Measurements from ENCODE around the gene DYNC1LI2. TPM values are rescaled to one million over a fixed set of nuclear protein-coding genes. Genes with fewer than 3 reads are reported as not detected.
"Not testable (repeated sequence)": the region's sequence is repeated elsewhere in the genome, so short reads cannot be mapped to it uniquely, and the experiment has no call there.

The DYNC1LI2 gene
- total RNA-seq, 1 experiment from 2014 or later = 60.1 TPM

DNA sequence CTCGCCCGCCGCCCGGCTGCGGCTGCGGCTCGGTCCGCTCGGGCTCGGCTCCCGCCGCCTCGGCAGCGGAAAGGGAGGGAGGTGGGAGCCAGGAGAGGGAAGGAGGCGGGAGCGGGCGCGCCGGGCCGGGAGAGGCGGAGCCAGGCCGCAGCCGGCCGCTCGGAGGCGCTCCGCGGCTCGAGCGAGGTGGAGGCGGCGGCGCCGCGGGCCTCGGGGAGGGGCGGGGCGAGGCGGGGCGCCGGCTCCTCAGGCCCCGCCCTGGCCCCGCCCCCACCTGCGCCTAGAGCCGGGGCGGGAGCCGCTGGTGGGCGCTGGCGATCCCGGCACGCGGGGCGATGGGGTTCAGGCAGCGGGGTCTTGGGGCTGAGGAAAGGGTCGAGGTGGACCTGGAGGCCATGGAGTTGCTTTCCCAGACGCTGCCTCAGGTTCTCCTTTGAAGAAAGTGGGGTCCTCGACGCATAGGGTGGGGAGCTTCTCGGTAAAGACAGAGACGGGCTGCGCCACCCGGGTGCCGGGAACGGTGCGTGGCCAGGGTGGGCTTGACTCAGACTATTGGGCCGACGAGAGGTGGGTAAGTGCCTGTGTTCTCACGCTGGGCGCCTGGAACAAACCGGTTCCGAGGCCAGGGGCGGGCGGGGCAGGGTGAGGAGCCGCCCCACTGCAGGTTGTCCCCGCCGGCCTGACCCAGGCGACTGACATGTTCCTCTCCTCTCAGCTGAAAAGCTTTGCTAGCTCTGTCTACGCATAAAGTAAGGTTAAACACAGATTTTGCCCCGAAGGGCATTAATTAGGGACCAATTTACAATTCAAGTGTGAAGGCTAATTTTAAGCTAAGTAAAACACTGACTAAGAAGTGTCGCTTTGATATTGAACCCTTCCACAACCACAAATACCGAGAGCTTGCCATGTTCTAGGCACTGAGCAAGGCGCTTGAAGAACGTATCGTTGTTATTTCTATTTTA is 54.5 kb downstream of the DYNC1LI2 start, which contains the start of gene CMTM4:
CMTM4 (minus strand) TSS at position 75 of the 962 bp plus-strand sequence. CDS start 218 bp downstream, outside the sequence.
- peak; percentile 82 for DNase-seq (ENCODE audit: low read depth)

DNA sequence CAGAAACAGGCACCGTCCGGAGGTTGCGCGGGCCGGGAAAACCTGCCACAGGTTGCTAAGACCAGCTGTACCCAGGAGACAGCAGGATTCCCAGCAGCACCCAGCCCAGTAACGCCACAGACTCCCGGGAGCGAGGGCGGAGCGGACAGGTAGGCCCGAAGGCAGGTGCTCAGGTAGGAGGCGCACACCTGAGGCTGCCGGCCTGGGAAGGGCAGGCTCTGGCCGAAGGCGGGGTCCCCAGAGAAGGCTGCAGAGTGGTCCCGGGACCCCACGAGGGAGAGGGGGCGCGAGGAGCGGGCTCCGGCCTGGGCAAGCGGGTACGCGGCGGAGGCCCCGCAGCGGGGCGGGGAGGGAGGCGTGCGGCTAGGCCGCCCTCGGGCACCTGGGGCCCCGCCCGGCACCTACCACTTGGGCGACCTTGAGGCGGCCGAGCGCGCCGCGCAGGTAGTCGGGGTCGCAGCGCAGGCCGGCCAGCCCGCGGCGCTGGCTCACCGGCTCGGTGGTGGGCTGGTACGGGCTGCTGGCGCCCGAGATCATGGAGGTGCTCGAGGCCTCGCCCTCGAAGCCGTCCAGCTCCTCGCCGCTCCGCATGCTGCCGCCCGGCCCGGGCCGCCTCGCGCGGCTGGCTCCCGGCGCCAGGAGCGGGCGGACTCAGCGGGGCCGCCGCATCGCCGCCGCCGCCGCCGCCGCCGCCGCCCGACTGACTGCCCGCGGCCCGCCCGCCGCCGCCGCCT is 55.3 kb downstream of the DYNC1LI2 start:
- DNase-seq (ENCODE audit: low read depth) = no peak

DNA sequence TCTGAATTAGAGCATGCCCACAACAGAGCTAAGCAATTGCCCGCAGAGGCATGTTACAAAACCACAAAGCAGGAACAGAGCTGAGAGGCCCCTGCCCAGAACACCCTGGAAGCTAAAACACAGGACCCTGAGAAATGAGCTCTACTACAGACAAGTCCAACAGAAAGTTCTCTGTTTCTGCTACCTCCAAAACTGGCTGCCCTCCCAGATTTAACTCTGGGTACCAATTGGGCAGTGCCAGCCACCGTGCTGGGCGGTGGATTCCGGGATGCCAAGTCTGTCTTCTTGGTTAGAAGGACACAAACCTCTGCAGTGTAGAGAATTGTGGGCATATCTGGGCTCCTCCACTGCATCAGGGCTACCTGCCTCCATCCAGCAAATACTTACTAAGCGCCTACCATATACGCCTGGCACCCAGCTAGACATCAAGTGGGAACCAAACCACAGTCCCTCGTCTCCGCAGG is 55.9 kb downstream of the DYNC1LI2 start:
- no peak for DNase-seq (ENCODE audit: low read depth)

DNA sequence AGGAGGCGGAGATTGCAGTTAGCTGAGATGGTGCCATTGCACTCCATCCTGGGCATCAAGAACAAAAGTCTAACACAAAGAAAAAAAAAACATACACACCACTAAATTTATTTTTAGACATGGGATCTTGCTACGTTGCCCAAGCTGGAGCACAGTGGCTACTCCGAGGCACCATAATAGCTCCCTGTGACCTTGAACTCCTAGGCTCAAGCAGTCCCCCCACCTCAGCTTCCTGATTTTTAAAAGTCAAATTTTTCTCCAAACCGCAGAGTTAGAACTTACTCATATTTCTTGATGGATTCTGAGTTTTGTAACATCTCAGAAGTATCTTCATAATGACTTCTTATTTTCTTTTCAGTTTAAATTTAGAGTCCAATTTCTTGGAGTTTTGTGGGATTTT is 58.3 kb downstream of the DYNC1LI2 start:
- DNase-seq (ENCODE audit: low read depth) = no peak

DNA sequence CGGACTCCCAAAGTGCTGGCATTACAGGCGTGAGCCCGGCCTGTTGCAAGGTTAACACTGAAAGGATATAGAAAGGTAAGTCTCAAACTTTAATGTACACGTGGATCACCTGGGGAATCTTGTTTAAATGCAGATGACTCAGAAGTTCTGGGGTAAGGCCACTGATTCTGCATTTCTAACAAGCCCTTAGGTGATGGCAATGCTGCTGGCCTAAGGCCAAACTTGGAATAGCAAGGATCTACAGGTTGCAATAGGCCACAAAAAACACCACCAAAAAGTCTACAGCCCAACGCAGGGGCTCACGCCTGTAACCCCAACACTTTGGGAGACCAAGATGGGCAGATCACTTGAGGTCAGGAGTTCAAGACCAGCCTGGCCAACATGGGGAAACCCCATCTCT is 59.1 kb downstream of the DYNC1LI2 start:
- DNase-seq (ENCODE audit: low read depth) = no peak

DNA sequence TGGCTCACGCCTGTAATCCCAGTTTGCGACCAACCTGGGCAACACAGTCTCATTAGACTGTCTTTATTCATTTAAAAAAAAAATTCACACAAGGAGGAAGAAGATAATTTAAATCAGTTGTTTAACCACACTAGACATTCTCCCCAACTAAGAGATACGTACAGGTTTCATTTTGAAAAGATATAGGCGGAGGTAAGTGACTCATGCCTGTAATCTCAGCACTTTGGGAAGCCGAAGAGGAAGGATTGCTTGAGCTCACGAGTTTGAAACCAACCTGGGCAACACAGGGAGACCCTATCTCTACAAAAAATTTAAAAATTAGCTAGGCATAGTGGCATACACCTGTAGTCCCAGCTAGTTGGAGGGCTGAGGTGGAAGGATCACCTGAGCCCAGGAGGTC is 60.2 kb downstream of the DYNC1LI2 start:
- no peak for DNase-seq (ENCODE audit: low read depth)

DNA sequence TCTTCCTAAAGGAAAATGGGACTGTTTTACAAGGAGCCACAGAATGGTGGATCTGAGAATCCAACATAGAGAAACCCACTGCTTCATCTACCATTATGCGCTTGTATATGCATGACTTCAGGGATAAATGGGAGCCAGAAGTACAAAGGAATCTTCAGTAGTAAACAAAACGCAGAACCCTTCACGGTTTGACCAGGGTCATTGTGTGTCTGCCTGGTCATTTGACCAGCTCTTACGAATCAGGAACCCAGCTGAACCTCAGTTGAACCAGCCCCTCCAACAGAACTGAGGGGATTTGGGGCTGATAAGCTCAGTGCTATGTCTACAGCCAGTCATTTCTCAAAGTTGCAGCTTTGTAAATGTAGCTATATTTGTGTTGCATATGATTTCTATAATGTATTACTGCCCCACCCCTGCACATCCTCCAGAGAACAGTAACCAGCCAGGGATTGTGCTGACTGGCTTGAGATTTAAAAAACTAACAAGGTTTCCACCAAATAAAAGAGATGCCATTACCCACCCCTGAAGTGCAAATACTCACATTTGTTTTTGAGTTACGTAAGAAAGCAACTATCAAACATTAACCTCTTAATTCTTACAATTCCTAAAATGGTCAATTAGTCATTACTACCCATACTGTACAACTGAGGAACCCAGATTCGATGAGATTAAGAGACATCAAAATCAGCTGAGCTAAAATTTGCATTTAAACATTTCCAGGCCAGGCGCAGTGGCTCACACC is 61.1 kb downstream of the DYNC1LI2 start:
- no peak for DNase-seq (ENCODE audit: low read depth)

DNA sequence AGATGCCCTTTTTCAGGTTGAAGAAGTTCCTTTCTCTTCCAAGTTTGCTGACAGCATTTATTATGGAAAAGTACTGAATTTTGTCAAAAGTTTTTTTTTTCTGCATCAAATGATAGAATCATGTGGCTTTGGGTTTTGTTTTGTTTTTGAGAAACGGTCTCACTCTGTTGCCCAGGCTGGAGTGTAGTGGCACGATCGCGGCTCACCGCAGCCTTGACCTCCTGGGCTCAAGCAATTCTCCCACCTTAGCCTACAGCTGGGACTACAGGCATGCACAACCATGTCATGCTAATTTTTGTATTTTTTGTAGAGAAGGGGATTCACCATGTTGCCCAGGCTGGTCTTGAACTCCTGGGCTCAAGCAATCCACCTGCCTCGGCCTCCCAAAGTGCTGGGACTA is 62.1 kb downstream of the DYNC1LI2 start:
- no peak for DNase-seq (ENCODE audit: low read depth)

DNA sequence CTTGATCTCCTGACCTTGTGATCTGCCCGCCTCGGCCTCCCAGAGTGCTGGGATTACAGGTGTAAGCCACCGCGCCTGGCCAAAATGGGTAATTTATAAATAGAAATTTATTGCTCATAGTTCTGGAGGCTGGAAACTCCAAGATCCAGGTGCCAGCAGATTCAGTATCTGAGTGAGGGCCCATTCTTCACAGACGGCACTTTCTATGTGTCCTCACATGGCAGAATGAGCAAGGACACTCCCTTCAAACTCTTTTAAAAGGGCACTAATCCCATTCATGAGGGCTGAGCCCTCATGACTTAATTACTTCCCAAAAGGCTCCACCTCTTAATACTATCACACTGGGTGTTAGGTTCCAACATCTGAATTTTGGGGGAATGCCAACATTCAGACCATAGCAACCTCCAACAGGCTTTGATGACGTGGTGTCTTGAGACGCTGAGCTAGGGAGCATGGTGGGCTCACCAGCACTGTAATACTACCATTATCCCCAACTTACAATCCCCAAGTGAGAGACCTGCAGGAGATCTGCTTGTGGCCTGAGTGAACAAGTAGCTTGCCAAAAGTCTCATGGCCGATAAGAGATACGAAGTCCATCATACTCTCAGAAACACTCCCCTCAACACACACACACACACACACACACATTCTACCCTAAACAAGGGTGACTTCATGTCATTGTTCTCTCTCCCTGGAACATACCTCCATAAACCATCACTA is 63.3 kb downstream of the DYNC1LI2 start:
- DNase-seq (ENCODE audit: low read depth) = no peak

DNA sequence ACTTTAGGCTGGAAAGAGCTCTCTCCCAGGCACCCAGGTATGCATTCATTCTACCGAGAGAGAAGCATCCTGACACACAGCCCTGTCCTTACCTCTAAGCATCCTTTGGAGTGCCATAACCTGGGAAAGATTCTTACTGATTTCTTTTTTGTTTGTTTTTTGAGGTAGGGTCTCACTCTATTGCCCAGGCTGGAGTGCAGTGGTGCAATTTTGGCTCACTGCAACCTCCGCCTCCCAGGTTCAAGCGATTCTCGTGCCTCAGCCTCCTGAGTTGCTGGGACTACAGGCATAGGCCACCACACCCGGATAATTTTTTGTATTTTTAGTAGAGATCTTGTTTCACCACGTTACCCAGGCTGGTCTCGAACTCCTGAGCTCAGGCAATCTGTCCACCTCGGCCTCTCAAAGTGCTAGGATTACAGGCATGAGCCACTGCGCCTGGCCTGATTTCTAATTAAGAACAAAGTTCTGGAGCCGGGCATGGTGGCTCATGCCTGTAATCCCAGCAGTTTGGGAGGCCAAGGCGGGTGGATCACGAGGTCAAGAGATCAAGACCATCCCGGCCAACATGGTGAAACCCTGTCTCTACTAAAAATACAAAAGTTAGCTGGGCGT is 65.8 kb downstream of the DYNC1LI2 start:
- DNase-seq (ENCODE audit: low read depth) = not testable (repeated sequence)

DNA sequence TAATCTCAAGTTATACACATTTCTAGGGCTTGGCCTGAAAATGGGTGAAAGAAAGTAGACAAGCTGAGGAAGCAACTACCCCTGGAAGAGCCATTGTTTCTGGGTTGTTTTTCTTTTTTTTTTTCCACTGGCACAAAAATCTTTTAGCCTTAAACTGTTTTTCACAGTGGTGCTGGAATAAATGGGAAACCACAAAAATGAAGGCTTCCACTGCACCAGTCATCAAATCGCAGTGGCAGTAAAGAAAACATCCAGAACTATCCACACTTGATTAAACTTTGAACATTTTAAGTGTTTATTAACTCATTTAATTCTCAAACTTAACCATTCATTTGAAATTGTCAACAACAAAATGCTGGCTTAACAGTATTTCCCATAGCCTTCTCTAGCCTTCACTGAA is 69.1 kb downstream of the DYNC1LI2 start:
- peak; percentile 37 for DNase-seq (ENCODE audit: low read depth)

DNA sequence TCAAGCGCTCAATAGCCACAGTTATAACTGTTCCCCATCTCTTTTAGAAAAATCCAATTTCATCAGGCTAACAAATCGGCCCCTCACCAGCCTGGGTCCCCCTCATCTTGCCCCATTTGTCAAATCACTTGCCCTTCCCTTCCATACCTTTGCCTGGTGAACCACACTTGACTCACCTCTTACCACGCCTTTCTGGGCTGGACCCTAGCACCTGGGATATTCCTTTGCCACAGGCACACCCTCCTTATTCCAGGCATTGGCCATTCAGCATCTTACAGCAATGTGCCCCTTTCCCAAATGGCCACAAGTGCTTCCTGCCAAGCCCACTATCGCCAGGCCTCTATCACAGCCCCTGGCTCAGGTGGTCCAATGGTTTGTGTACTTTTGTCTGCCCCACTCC is 69.7 kb downstream of the DYNC1LI2 start:
- DNase-seq (ENCODE audit: low read depth) = no peak

DNA sequence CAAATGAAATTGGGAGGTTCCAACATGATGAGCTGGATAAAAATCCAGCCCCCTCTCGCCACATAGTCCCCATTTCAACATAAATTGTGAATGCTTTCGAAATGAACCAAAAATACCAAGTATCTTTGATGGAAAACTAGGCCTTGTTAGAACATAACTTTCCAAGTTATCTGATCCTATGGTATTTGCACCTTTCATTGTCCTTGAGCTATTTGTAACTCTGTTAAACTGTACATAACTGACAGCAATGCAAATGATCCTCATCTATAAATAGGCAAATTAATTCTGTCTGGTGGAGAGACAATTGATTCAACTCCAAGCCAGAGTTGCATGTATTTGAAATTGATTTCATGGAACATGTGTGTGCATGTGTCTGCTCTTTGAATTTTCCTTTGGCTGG is 73.1 kb downstream of the DYNC1LI2 start:
- no peak for DNase-seq (ENCODE audit: low read depth)

DNA sequence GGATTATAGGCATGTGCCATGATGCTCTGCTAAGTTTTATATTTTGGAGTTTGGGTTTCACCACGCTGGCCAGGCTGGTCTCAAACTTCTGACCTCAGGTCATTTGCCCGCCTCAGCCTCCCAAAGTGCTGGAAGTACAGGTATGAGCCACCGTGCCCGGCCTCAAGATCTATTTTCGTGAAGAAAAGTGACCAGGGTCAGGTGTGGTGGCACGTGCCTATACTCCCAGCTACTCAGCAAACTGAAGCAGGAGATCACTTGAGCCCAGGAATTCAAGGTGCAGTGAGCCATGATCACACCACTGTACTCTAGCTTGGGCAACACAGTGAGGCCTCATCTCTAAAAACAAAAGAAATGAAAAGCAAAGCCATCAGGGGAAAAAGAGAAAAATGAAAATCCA is 73.6 kb downstream of the DYNC1LI2 start:
- no peak for DNase-seq (ENCODE audit: low read depth)

DNA sequence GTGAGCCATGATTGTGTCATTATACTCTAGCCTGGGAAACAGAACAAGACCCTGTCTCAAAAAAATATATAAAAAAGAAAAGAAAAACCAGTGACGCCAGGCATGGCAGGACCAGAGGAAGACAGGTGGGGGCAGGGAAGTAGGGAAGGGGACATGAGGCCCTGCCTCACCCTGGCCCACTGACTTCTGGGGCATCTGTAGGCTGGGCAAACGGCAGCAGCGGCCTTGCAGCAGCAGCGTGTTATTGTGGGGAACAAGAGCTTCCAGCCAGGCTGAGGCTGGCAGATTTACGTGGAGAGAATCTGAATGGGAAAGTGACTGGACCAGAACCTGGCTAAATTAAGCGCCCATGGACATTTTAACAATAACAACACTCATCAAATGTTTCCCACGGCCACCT is 74.2 kb downstream of the DYNC1LI2 start:
- no peak for DNase-seq (ENCODE audit: low read depth)

DNA sequence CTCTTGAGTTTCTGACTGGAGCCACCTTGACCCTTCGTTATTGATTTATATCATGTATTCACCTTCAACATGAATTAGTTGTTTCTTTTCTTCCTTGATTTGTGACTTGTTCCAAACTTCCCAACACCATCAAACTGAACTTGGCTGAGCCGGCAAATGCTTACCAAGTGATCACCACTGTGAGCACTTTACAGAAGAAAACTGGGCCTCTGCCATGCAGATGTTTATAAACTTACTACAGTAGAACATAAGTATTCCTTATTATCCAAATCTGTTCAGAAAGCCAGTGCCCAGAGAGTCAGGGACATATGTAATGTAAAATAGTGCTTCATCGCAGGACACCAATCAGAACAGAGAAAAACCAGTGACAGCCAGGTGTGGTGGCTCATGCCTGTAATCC is 74.8 kb downstream of the DYNC1LI2 start:
- DNase-seq (ENCODE audit: low read depth) = no peak

DNA sequence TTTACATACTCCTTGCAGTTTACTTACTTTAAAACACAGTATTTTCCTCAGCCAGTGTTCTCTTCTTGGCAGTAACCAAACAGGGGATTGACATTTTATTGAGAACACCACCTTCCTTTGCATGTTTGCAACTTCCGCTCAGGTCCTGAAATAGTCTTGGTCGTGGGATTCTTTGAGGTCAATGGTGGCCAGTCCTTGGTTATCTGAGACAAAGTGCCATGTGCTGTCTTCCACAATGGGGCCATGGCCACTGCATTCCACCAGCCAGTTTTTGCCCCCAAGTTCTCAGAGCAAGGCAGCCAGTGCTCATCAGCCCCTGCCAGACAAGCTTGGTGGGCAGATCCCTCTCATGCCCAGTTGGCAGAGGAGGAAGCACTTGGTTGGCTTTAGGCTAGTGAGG is 77.7 kb downstream of the DYNC1LI2 start:
- DNase-seq (ENCODE audit: low read depth) = no peak
